ENCODE measurements around the gene SCMH1.

Gene SCMH1

DNA sequence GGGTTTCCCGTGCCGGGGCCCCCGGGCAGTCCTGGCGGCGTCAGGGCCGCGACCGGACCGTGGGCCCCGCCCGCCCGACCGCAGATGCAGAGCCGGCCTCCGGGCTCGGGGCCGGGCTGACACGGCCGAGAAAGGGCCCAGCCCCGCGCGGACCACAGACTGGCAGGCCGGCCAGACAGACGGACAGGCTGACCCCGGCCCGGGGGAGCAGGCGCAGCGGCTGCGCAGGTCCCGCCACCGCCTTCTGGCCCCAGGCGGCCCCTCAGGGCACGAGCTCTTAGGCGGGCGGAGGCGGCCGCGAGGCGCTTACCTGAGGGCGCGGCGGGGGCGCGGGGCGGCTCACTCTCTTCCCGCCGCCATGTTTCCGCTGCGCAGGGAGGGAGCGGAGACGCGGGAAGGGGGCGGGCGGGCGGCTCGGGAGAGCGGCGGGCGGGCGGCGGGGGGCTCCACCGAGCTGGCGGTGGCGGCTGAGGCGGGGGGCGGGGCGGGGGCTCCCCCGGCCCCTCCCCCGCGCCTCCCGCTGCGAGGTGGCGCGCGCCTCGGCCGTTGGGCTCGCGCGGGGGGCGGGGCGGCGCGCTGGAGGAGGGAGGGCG is at the start of gene SCMH1:
SCMH1 (minus strand) TSS at position 558 of the 593 bp plus-strand sequence. CDS start 56,173 bp downstream, outside the sequence.
- Histone ChIP-seq H2AFZ (peak within 1 kb of the TSS; percentile 95), H3K4me1 (no peaks in the 10 kb centered on the region), H3K27me3 (ENCODE audit: control insufficient read depth, insufficient read depth, low read length) (no peaks in the 10 kb centered on the region), H3K79me2 (no peaks in the 10 kb centered on the region), H3K4me2 (ENCODE audit: low read length) (peak within 1 kb of the TSS; percentile 84), H3K9ac (peak within 1 kb of the TSS; percentile 28), H3K9me3 (ENCODE audit: control insufficient read depth, low read length) (no peaks in the 10 kb centered on the region), H3K4me3 (ENCODE audit: low read depth, low read length) (peak within 1 kb of the TSS; percentile 64), H3K36me3 (ENCODE audit: control insufficient read depth, insufficient read depth, low read length) (no peaks in the 10 kb centered on the region), H3K27ac (peak within 1 kb of the TSS; percentile 77)
- TF ChIP-seq, protein P1, sequence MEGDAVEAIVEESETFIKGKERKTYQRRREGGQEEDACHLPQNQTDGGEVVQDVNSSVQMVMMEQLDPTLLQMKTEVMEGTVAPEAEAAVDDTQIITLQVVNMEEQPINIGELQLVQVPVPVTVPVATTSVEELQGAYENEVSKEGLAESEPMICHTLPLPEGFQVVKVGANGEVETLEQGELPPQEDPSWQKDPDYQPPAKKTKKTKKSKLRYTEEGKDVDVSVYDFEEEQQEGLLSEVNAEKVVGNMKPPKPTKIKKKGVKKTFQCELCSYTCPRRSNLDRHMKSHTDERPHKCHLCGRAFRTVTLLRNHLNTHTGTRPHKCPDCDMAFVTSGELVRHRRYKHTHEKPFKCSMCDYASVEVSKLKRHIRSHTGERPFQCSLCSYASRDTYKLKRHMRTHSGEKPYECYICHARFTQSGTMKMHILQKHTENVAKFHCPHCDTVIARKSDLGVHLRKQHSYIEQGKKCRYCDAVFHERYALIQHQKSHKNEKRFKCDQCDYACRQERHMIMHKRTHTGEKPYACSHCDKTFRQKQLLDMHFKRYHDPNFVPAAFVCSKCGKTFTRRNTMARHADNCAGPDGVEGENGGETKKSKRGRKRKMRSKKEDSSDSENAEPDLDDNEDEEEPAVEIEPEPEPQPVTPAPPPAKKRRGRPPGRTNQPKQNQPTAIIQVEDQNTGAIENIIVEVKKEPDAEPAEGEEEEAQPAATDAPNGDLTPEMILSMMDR (IDR thresholded peaks at IDR 0.05) = no peak

DNA sequence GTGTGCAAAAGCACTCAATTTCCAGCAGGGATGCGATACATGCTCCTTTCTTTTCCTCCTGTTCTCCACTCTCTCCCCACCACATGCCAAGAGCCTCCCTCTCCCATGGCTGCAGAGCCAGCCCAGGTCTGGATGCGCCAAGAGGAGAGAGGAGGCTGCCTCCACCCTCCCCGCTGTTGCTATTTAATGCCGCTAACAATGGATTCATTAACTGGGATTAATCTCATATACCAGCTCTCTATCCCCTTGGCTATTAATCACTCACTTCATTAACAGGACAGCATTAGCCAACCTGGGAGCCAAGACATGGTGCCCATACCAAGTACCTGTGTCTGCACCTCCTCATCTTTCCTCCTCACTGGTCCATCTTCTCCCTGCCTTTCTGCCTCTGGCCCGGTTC is 49.1 kb upstream of the SCMH1 start:
- H3K4me2 ChIP-seq (ENCODE audit: low read length) = no peak overlapping the region
- TF ChIP-seq, protein P1 (IDR thresholded peaks at IDR 0.05) = no peak
- H3K4me3 ChIP-seq (ENCODE audit: low read depth, low read length) = no peak overlapping the region
- H3K9ac ChIP-seq = no peak overlapping the region
- H3K36me3 ChIP-seq (ENCODE audit: control insufficient read depth, insufficient read depth, low read length) = no peaks in the 10 kb centered on the region
- no peaks in the 10 kb centered on the region for H3K27me3 ChIP-seq (ENCODE audit: control insufficient read depth, insufficient read depth, low read length)
- no peaks in the 10 kb centered on the region for H3K79me2 ChIP-seq
- no peak overlapping the region for H2AFZ ChIP-seq
- H3K4me1 ChIP-seq = no peaks in the 10 kb centered on the region
- H3K9me3 ChIP-seq (ENCODE audit: control insufficient read depth, low read length) = no peaks in the 10 kb centered on the region
- no peak overlapping the region for H3K27ac ChIP-seq

- Histone ChIP-seq H3K79me2 (no peaks in the 10 kb centered on the region), H3K27ac (no peak overlapping the region), H3K9ac (no peak overlapping the region), H3K27me3 (ENCODE audit: control insufficient read depth, insufficient read depth, low read length) (no peaks in the 10 kb centered on the region), H3K4me2 (ENCODE audit: low read length) (no peak overlapping the region), H3K36me3 (ENCODE audit: control insufficient read depth, insufficient read depth, low read length) (no peaks in the 10 kb centered on the region), H2AFZ (no peak overlapping the region), H3K9me3 (ENCODE audit: control insufficient read depth, low read length) (no peaks in the 10 kb centered on the region), H3K4me3 (ENCODE audit: low read depth, low read length) (no peak overlapping the region), H3K4me1 (no peaks in the 10 kb centered on the region)
- TF ChIP-seq, protein P1 (IDR thresholded peaks at IDR 0.05) = no peak
These were observed 47.1 kb upstream of the SCMH1 start for GRCh38 chr1:41289196-41289595.

DNA sequence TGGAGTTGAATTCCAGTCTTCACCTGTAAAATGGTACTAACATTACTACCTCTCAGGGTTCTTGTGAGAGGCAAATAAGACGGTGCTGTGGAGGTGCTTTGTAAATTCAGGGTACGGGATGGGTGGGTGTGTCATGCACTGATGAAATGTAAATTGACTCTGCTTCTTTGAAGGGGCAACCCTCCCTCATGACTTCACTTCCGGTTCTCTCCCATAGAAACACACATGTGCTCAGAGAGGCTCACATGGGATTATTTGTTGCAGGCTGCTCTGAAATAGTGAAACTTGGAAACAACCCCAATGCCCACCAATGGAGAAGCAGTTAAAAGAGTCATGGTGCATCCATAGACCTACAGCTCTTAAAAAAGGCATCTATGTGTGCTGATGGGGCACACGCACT is 44.9 kb upstream of the SCMH1 start:
- Histone ChIP-seq H3K4me3 (ENCODE audit: low read depth, low read length) (no peak overlapping the region), H3K27ac (no peak overlapping the region), H2AFZ (no peak overlapping the region), H3K4me1 (no peaks in the 10 kb centered on the region), H3K27me3 (ENCODE audit: control insufficient read depth, insufficient read depth, low read length) (no peaks in the 10 kb centered on the region), H3K9me3 (ENCODE audit: control insufficient read depth, low read length) (no peaks in the 10 kb centered on the region), H3K36me3 (ENCODE audit: control insufficient read depth, insufficient read depth, low read length) (no peaks in the 10 kb centered on the region), H3K79me2 (no peaks in the 10 kb centered on the region), H3K4me2 (ENCODE audit: low read length) (no peak overlapping the region), H3K9ac (no peak overlapping the region)
- TF ChIP-seq, protein P1 (IDR thresholded peaks at IDR 0.05) = no peak

DNA sequence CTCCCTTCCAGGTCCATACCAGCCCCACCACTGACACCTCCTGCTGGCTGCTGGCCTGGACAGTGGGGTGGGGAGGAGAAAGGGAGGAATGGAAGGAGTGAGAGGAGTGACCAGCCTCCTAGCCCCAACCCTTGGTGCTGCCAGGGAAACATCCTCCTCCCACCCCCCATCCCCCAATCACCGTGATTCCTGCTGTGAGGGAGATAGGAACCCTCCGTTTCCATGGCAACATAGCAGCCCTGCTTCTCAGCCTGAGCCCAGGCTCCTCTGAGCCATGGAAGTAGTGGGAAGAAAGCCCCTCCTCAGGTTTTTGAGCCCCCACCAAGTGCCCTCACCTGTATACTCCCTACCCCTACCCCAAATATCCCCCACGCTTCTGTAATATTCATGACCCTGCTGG is 44.4 kb upstream of the SCMH1 start:
- H3K4me3 ChIP-seq (ENCODE audit: low read depth, low read length) = no peak overlapping the region
- H3K36me3 ChIP-seq (ENCODE audit: control insufficient read depth, insufficient read depth, low read length) = no peaks in the 10 kb centered on the region
- no peaks in the 10 kb centered on the region for H3K27me3 ChIP-seq (ENCODE audit: control insufficient read depth, insufficient read depth, low read length)
- no peak overlapping the region for H2AFZ ChIP-seq
- TF ChIP-seq, protein P1 (IDR thresholded peaks at IDR 0.05) = no peak
- no peaks in the 10 kb centered on the region for H3K4me1 ChIP-seq
- H3K27ac ChIP-seq = no peak overlapping the region
- H3K9me3 ChIP-seq (ENCODE audit: control insufficient read depth, low read length) = no peaks in the 10 kb centered on the region
- no peaks in the 10 kb centered on the region for H3K79me2 ChIP-seq
- H3K4me2 ChIP-seq (ENCODE audit: low read length) = no peak overlapping the region
- no peak overlapping the region for H3K9ac ChIP-seq
